Lower leg skin (tissue), 3 donors: Measurements from ENCODE around the gene JAG2.

Source experiments
- POLR2A ChIP-seq, 2 donors: fragments of 450-650 bp; IDR thresholded peaks; one replicate each; pipeline ENCODE4 v1.6.1; 2016 to 2017; ENCODE audit warnings: antibody characterized with exemption in 2 of 2, mild to moderate bottlenecking in 1 of 2, moderate library complexity in 1 of 2
- TF ChIP-seq, protein P1 (sequence below), 3 donors: fragments of 450-650 bp; IDR thresholded peaks; one replicate each; pipeline ENCODE4 v1.5.1; 2016; ENCODE audit warnings: antibody characterized with exemption in 3 of 3, mild to moderate bottlenecking in 3 of 3, moderate library complexity in 2 of 3

DNA sequence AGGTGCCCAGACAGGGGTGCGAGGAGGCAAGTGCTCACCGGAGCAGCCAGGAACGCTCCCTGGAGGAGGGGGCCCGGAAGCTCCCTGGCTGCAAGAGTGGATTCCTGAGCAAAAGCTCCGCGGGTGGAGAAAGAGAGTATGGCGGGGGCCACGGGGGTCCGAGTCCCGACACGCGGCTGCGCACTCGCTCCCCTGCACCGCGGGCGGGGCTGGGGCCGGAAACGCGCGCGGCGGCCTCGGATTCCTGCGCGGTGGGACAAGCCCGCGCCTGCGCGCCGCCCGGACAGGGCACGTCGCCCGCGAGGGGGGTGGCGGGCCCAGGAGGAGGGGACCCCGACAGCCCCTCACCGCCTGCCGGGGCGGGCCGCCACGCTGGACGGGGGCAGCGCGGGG lies 75.5 kb downstream of the JAG2 start:
- TF ChIP-seq, protein P1, sequence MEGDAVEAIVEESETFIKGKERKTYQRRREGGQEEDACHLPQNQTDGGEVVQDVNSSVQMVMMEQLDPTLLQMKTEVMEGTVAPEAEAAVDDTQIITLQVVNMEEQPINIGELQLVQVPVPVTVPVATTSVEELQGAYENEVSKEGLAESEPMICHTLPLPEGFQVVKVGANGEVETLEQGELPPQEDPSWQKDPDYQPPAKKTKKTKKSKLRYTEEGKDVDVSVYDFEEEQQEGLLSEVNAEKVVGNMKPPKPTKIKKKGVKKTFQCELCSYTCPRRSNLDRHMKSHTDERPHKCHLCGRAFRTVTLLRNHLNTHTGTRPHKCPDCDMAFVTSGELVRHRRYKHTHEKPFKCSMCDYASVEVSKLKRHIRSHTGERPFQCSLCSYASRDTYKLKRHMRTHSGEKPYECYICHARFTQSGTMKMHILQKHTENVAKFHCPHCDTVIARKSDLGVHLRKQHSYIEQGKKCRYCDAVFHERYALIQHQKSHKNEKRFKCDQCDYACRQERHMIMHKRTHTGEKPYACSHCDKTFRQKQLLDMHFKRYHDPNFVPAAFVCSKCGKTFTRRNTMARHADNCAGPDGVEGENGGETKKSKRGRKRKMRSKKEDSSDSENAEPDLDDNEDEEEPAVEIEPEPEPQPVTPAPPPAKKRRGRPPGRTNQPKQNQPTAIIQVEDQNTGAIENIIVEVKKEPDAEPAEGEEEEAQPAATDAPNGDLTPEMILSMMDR (IDR thresholded peaks at IDR 0.05): no peak
- TF ChIP-seq POLR2A (IDR thresholded peaks at IDR 0.05): no peak
